ENCODE data around the gene CDH1.

The CDH1 gene

GRCh38 chr16:68732741-68733399 is 4.2 kb upstream of the CDH1 start:
- TF ChIP-seq TEAD4 (IDR thresholded peaks at IDR 0.05) (no peak), TAF1 (IDR thresholded peaks at IDR 0.05; ENCODE audit: low read depth) (no peak), EGR1 (IDR thresholded peaks at IDR 0.05) (no peak), USF1 (IDR thresholded peaks at IDR 0.05) (no peak), CREB1 (IDR thresholded peaks at IDR 0.05; ENCODE audit: low read depth) (no peak), FOXM1 (IDR thresholded peaks at IDR 0.05; ENCODE audit: borderline replicate concordance, low read depth) (no peak), RAD21 (IDR thresholded peaks at IDR 0.05; ENCODE audit: low read depth) (no peak), TCF12 (IDR thresholded peaks at IDR 0.05; ENCODE audit: low read depth) (no peak), NFIC (IDR thresholded peaks at IDR 0.05) (no peak), EP300 (IDR thresholded peaks at IDR 0.05; ENCODE audit: borderline replicate concordance) (no peak), CEBPB (IDR thresholded peaks at IDR 0.05) (no peak), YY1 (IDR thresholded peaks at IDR 0.05; ENCODE audit: low read depth) (no peak)

- TF ChIP-seq, protein P1, sequence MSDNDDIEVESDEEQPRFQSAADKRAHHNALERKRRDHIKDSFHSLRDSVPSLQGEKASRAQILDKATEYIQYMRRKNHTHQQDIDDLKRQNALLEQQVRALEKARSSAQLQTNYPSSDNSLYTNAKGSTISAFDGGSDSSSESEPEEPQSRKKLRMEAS (IDR thresholded peaks at IDR 0.05), result no peak
- no peak for TF ChIP-seq CREB1 (IDR thresholded peaks at IDR 0.05; ENCODE audit: low read depth)
- no peak for TF ChIP-seq YY1 (IDR thresholded peaks at IDR 0.05; ENCODE audit: low read depth)
- no peak for TF ChIP-seq USF1 (IDR thresholded peaks at IDR 0.05)
- no peak for TF ChIP-seq NFIC (IDR thresholded peaks at IDR 0.05)
- TF ChIP-seq ZBTB7A (IDR thresholded peaks at IDR 0.05; ENCODE audit: low read depth), result no peak
- TF ChIP-seq FOXM1 (IDR thresholded peaks at IDR 0.05; ENCODE audit: borderline replicate concordance, low read depth), result no peak
- TF ChIP-seq, protein P2, sequence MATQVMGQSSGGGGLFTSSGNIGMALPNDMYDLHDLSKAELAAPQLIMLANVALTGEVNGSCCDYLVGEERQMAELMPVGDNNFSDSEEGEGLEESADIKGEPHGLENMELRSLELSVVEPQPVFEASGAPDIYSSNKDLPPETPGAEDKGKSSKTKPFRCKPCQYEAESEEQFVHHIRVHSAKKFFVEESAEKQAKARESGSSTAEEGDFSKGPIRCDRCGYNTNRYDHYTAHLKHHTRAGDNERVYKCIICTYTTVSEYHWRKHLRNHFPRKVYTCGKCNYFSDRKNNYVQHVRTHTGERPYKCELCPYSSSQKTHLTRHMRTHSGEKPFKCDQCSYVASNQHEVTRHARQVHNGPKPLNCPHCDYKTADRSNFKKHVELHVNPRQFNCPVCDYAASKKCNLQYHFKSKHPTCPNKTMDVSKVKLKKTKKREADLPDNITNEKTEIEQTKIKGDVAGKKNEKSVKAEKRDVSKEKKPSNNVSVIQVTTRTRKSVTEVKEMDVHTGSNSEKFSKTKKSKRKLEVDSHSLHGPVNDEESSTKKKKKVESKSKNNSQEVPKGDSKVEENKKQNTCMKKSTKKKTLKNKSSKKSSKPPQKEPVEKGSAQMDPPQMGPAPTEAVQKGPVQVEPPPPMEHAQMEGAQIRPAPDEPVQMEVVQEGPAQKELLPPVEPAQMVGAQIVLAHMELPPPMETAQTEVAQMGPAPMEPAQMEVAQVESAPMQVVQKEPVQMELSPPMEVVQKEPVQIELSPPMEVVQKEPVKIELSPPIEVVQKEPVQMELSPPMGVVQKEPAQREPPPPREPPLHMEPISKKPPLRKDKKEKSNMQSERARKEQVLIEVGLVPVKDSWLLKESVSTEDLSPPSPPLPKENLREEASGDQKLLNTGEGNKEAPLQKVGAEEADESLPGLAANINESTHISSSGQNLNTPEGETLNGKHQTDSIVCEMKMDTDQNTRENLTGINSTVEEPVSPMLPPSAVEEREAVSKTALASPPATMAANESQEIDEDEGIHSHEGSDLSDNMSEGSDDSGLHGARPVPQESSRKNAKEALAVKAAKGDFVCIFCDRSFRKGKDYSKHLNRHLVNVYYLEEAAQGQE (IDR thresholded peaks at IDR 0.05; ENCODE audit: low read depth), result no peak
- TF ChIP-seq CEBPB (IDR thresholded peaks at IDR 0.05), result no peak
- TF ChIP-seq TAF1 (IDR thresholded peaks at IDR 0.05; ENCODE audit: low read depth), result no peak
- TF ChIP-seq RAD21 (IDR thresholded peaks at IDR 0.05; ENCODE audit: low read depth), result no peak
Measured at GRCh38 chr16:68733570-68733969, 3.5 kb upstream of the CDH1 start.

DNA sequence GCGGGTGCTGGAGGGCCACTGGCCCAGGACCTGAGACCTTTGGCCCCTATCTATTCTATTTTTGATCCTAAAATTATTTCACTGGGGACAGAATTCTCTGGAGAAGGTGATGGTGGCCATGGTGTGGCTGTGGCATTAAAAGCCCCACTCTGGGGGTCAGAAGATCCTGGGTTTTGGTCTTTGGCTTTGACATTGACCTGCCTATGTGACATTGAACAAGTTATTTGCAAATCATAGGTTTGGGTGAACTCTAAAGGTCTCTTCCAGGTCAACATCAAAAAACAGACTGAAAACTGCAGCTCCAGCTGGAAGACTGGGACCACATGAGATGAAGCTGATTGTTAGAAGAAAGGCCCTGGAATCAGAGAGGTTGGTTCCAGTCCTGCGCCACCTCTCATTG is 2.3 kb upstream of the CDH1 start:
- TF ChIP-seq FOXM1 (IDR thresholded peaks at IDR 0.05; ENCODE audit: borderline replicate concordance, low read depth) (no peak), CEBPB (IDR thresholded peaks at IDR 0.05) (no peak), EGR1 (IDR thresholded peaks at IDR 0.05) (no peak), RAD21 (IDR thresholded peaks at IDR 0.05; ENCODE audit: low read depth) (no peak), TCF12 (IDR thresholded peaks at IDR 0.05; ENCODE audit: low read depth) (no peak), YY1 (IDR thresholded peaks at IDR 0.05; ENCODE audit: low read depth) (no peak), NFIC (IDR thresholded peaks at IDR 0.05) (no peak)
- TF ChIP-seq, protein P1 (IDR thresholded peaks at IDR 0.05), result no peak

GRCh38 chr16:68736561-68736960 is 531 bp upstream of the CDH1 start:
- TF ChIP-seq EP300 (IDR thresholded peaks at IDR 0.05; ENCODE audit: borderline replicate concordance) (no peak), YY1 (IDR thresholded peaks at IDR 0.05; ENCODE audit: low read depth) (no peak), USF1 (IDR thresholded peaks at IDR 0.05) (no peak), FOXM1 (IDR thresholded peaks at IDR 0.05; ENCODE audit: borderline replicate concordance, low read depth) (no peak), RAD21 (IDR thresholded peaks at IDR 0.05; ENCODE audit: low read depth) (no peak), EGR1 (IDR thresholded peaks at IDR 0.05) (no peak), TCF12 (IDR thresholded peaks at IDR 0.05; ENCODE audit: low read depth) (no peak), NFIC (IDR thresholded peaks at IDR 0.05) (no peak), CREB1 (IDR thresholded peaks at IDR 0.05; ENCODE audit: low read depth) (no peak), ZBTB7A (IDR thresholded peaks at IDR 0.05; ENCODE audit: low read depth) (no peak)
- TF ChIP-seq, protein P1 (IDR thresholded peaks at IDR 0.05), result no peak
- TF ChIP-seq, protein P2 (IDR thresholded peaks at IDR 0.05; ENCODE audit: low read depth), result no peak

Measured in Ishikawa (cell line).